GM23338 (cell line): Measurements from ENCODE around the gene ATP13A1. TPM values are rescaled to one million over a fixed set of nuclear protein-coding genes. Genes with fewer than 3 reads are reported as not detected.
A peak's percentile ranks its signal among the peaks of the same experiment; 100 is the strongest.

Experiments
- ATAC-seq: fragments of 200-7000 bp; cut with Tn5 transposase; 3 replicates; pipeline ENCODE4 v1.9.1; 2020
- DNase-seq: peaks from one replicate; pipeline ENCODE4 v3.0.0-alpha.2; 2015; ENCODE audit warnings: low spot score
- H2AFZ ChIP-seq: fragments of 200-600 bp; sonication (generic); 2 replicates; pipeline ENCODE4 v1.8.0; 2016; ENCODE audit warnings: antibody characterized with exemption, mild to moderate bottlenecking, moderate library complexity
- H3F3A ChIP-seq: fragments of 200-600 bp; sonication (generic); replicated peaks from 2 replicates; pipeline ENCODE4 v1.8.0; 2017; ENCODE audit warnings: antibody characterized with exemption, mixed run types, low read depth
- H3K27ac ChIP-seq: fragments of 200-600 bp; sonication (generic); 2 replicates; pipeline ENCODE4 v1.6.1; 2016; ENCODE audit warnings: low read depth
- H3K27me3 ChIP-seq: fragments of 200-600 bp; sonication (generic); 2 replicates; pipeline ENCODE4 v1.8.0; 2016; ENCODE audit warnings: mild to moderate bottlenecking, mixed run types, moderate library complexity; ENCODE audit not compliant: insufficient read depth
- H3K36me3 ChIP-seq: fragments of 200-600 bp; sonication (generic); 2 replicates; pipeline ENCODE4 v1.8.0; 2016; ENCODE audit warnings: mild to moderate bottlenecking; ENCODE audit not compliant: insufficient read depth
- H3K4me1 ChIP-seq: fragments of 200-600 bp; sonication (generic); 2 replicates; pipeline ENCODE4 v1.8.0; 2016; ENCODE audit warnings: mild to moderate bottlenecking, moderate library complexity; ENCODE audit not compliant: insufficient read depth
- H3K4me2 ChIP-seq: fragments of 200-600 bp; sonication (generic); 2 replicates; pipeline ENCODE4 v1.7.1; 2017; ENCODE audit warnings: mixed run types
- H3K4me3 ChIP-seq: fragments of 200-600 bp; sonication (generic); 2 replicates; pipeline ENCODE4 v1.6.1; 2016; ENCODE audit warnings: mixed run types
- H3K79me2 ChIP-seq: fragments of 200-600 bp; sonication (generic); replicated peaks from 2 replicates; pipeline ENCODE4 v1.8.0; 2017; ENCODE audit warnings: mild to moderate bottlenecking; ENCODE audit not compliant: insufficient read depth
- H3K9me2 ChIP-seq: fragments of 200-600 bp; sonication (generic); 2 replicates; pipeline ENCODE4 v1.8.0; 2017; ENCODE audit not compliant: insufficient read depth
- H4K20me1 ChIP-seq: fragments of 200-600 bp; sonication (generic); replicated peaks from 2 replicates; pipeline ENCODE4 v1.8.0; 2017; ENCODE audit warnings: mild to moderate bottlenecking; ENCODE audit not compliant: insufficient read depth
- H3K27ac Mint-ChIP-seq: 2 replicates; pipeline ENCODE4 v1.8.0; 2020; ENCODE audit warnings: inconsistent platforms, mild to moderate bottlenecking, moderate library complexity, mixed read lengths
- H3K27me3 Mint-ChIP-seq: 3 replicates; pipeline ENCODE4 v1.8.0; 2022; ENCODE audit warnings: low read depth, mild to moderate bottlenecking, moderate library complexity, mixed read lengths, inconsistent platforms; ENCODE audit not compliant: insufficient read depth, poor library complexity
- H3K36me3 Mint-ChIP-seq: 3 replicates; pipeline ENCODE4 v1.8.0; 2021; ENCODE audit warnings: low read depth, mild to moderate bottlenecking, inconsistent platforms, moderate library complexity, mixed read lengths
- H3K4me1 Mint-ChIP-seq: 3 replicates; pipeline ENCODE4 v1.8.0; 2020; ENCODE audit warnings: mild to moderate bottlenecking, inconsistent platforms, mixed read lengths
- H3K4me3 Mint-ChIP-seq: 3 replicates; pipeline ENCODE4 v1.8.0; 2021; ENCODE audit warnings: moderate library complexity, mild to moderate bottlenecking, inconsistent platforms, mixed read lengths
- H3K9me3 Mint-ChIP-seq: 3 replicates; pipeline ENCODE4 v1.8.0; 2020; ENCODE audit warnings: moderate library complexity, mild to moderate bottlenecking, inconsistent platforms, mixed read lengths
- CREB1 ChIP-seq: fragments of 250-450 bp; sonication (Bioruptor Pico); IDR thresholded peaks from 2 replicates; pipeline ENCODE4 v1.5.0; 2020; ENCODE audit warnings: low read depth, mild to moderate bottlenecking, moderate library complexity
- CTCF ChIP-seq, 2 experiments: fragments of 200-600 bp in 1 of 2; sonication (generic) in 1 of 2; conservative IDR thresholded peaks; 2 replicates each; pipeline versions ENCODE4 v1.5.1 to v1.6.1; 2016 to 2017; ENCODE audit warnings: antibody characterized with exemption in 2 of 2, low read depth in 2 of 2, mild to moderate bottlenecking in 2 of 2, moderate library complexity in 1 of 2
- EZH2 ChIP-seq: fragments of 200-600 bp; sonication (generic); IDR thresholded peaks from one replicate; pipeline ENCODE4 v1.8.0; 2017; ENCODE audit warnings: antibody characterized with exemption, mild to moderate bottlenecking, low read depth; ENCODE audit not compliant: unreplicated experiment
- JUNB ChIP-seq: IDR thresholded peaks from one replicate; pipeline ENCODE4 v1.6.1; 2016; ENCODE audit warnings: antibody characterized with exemption; ENCODE audit not compliant: unreplicated experiment
- NANOG ChIP-seq: IDR thresholded peaks from 2 replicates; pipeline ENCODE4 v1.6.1; 2016; ENCODE audit warnings: antibody characterized with exemption, borderline replicate concordance
- POLR2AphosphoS5 ChIP-seq: IDR thresholded peaks from 2 replicates; pipeline ENCODE4 v1.6.1; 2016; ENCODE audit warnings: antibody characterized with exemption, low read depth
- ZNF462 ChIP-seq: fragments of 250-450 bp; sonication (Bioruptor Pico); IDR thresholded peaks from 2 replicates; pipeline ENCODE4 v1.5.0; 2020; ENCODE audit warnings: mild to moderate bottlenecking, moderate library complexity
- polyA plus RNA-seq: library from polyadenylated mRNA; unstranded; fragments of >200 nt; fragmentation: Nextera tagmentation; extraction: Ambion mirVana; gene quantifications from 2 replicates; pipeline ENCODE4 v1.2.1, GENCODE V29; 2016
- total RNA-seq: library from RNA; depleted of rRNA; stranded (reverse); fragments of >200 nt; shearing (Covaris generic); gene quantifications from 2 replicates; pipeline ENCODE4 v1.2.3, GENCODE V29; 2014

Gene ATP13A1
- total and polyA plus RNA-seq, 2 experiments from 2014 or later = 38.1 to 307 TPM

GRCh38 chr19:19628501-19629134, 34.9 kb downstream of the ATP13A1 start:
- Mint-ChIP-seq H3K4me1 (peaks cover 17% of the 10 kb centered on the region), H3K4me3 (peak overlapping the region; percentile 79), H3K9me3 (no peaks in the 10 kb centered on the region; the same call in 2 of the 3 replicates), H3K27ac (peak overlapping the region; percentile 98), H3K36me3 (peaks cover 33% of the 10 kb centered on the region), H3K27me3 (peaks cover 19% of the 10 kb centered on the region)
- Histone ChIP-seq H3K27me3 (no peaks in the 10 kb centered on the region), H4K20me1 (no peaks in the 10 kb centered on the region), H3K9me2 (no peaks in the 10 kb centered on the region), H3K79me2 (peaks cover 21% of the 10 kb centered on the region), H3K4me3 (peak overlapping the region; percentile 82), H3K36me3 (peaks cover 2% of the 10 kb centered on the region; the same call in 1 of the 2 replicates), H3K4me1 (peaks cover 3% of the 10 kb centered on the region), H3K4me2 (peak overlapping the region; percentile 92), H3F3A (0 out of 2 replicates have a peak, but pooled peaks cover 4% of the 10 kb centered on the region), H2AFZ (peak overlapping the region; percentile 91), H3K27ac (peak overlapping the region; percentile 98)
- TF ChIP-seq JUNB = no peak
- TF ChIP-seq NANOG = no peak
- TF ChIP-seq POLR2AphosphoS5 = peak; percentile 96
- TF ChIP-seq EZH2 = no peak
- ATAC-seq (peak; percentile 80), DNase-seq (peak; percentile 96)

GRCh38 chr19:19627621-19628500, 35.6 kb downstream of the ATP13A1 start, which contains the start of gene LPAR2:
Gene LPAR2, minus strand, starts transcription at chr19:19628220. Its CDS starts 945 bp downstream, at chr19:19627275.
- ATAC-seq (peak; percentile 75), DNase-seq (peak; percentile 78)
- no peaks in the 10 kb centered on the region for H3K27me3 ChIP-seq
- peaks cover 32% of the 10 kb centered on the region for H3K36me3 Mint-ChIP-seq
- peaks cover 3% of the 10 kb centered on the region for H3K4me1 ChIP-seq
- H3K4me3 ChIP-seq = peak within 1 kb of the TSS; percentile 82
- peak within 1 kb of the TSS; percentile 89 for H3K4me3 Mint-ChIP-seq
- peaks cover 19% of the 10 kb centered on the region for H3K27me3 Mint-ChIP-seq
- H3K9me3 Mint-ChIP-seq = no peaks in the 10 kb centered on the region; the same call in 2 of the 3 replicates
- H3K4me2 ChIP-seq = peak within 1 kb of the TSS; percentile 92
- H3K4me1 Mint-ChIP-seq = peaks cover 17% of the 10 kb centered on the region
- H3F3A ChIP-seq = 0 out of 2 replicates have a peak, but pooled peaks cover 4% of the 10 kb centered on the region
- H3K27ac Mint-ChIP-seq = peak within 1 kb of the TSS; percentile 98
- H3K79me2 ChIP-seq = peaks cover 21% of the 10 kb centered on the region
- peak within 1 kb of the TSS; percentile 98 for H3K27ac ChIP-seq
- H3K9me2 ChIP-seq = no peaks in the 10 kb centered on the region
- H4K20me1 ChIP-seq = 0 out of 2 replicates have a peak, but pooled peaks cover 3% of the 10 kb centered on the region
- H2AFZ ChIP-seq = peak within 1 kb of the TSS; percentile 91
- peaks cover 4% of the 10 kb centered on the region; the same call in 1 of the 2 replicates for H3K36me3 ChIP-seq
- TF ChIP-seq ZNF462 (no peak), CTCF (conservative IDR thresholded peaks at IDR 0.05; ENCODE audit: low read depth in 2 of 2) (no peak), CREB1 (CRISPR knock-in tag) (peak; percentile 8; the same call in 1 of the 2 replicates)
